GM12891 (cell line): ENCODE measurements around the gene RNF217.

ENCODE experiments used
- POLR2A ChIP-seq: IDR thresholded peaks from 2 replicates; pipeline ENCODE4 v1.6.1; 2011; ENCODE audit warnings: low read depth, low read length, control low read depth
- POLR2AphosphoS5 ChIP-seq: IDR thresholded peaks from 2 replicates; pipeline ENCODE4 v1.6.1; 2011; ENCODE audit warnings: low read depth, low read length, control low read depth
- TAF1 ChIP-seq: IDR thresholded peaks from 2 replicates; pipeline ENCODE4 v1.6.1; 2011; ENCODE audit warnings: low read depth, low read length, control low read depth

- TF ChIP-seq TAF1 (no peak), POLR2A (no peak), POLR2AphosphoS5 (no peak)
Measured at GRCh38 chr6:125101128-125101527, 138.9 kb downstream of the RNF217 start.
